Fibroblast of peridontal ligament (primary cell): ENCODE measurements around the gene CEP128.

Experiments
- DNase-seq: peaks from one replicate; pipeline ENCODE4 v3.0.0-alpha.2; 2010; ENCODE audit errors: extremely low read depth

CEP128 gene

DNA sequence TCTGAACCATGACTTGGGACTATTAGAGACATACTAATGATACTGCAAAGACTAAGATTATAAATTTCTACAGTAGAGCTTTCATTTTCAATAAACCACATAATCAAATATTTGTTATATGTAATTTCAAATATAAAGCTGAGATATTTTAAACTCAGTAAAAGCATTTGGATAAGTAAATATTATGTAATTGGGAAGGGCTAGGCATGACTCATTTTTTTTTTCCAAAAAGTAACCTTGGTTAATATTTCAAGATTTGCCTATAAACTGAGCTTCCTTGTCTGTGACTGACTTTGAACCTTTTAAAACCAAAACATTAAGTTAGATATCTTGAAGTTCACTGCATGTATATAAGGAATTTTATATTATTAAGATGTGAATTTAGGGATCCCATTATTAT is 332.5 kb downstream of the CEP128 start:
- DNase-seq: no peak

DNA sequence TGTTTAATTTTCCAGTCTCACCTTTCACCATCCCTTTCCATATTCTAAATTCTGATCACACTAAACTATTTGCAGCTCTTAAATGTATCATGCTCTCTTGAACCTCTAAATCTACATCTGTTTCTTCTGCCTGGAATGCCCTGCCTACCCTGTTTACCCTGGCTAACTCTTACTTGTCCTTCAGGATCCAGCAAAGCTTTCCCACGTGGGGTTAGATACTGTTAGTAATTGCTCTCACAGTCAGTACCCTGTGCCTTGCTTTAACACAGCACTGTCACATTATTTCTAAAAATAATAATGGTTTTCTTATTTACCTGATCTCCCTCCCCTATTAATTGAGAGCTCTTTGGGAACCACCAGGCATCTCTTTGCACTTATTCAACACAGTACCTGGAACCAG is 333.0 kb downstream of the CEP128 start:
- DNase-seq: no peak

DNA sequence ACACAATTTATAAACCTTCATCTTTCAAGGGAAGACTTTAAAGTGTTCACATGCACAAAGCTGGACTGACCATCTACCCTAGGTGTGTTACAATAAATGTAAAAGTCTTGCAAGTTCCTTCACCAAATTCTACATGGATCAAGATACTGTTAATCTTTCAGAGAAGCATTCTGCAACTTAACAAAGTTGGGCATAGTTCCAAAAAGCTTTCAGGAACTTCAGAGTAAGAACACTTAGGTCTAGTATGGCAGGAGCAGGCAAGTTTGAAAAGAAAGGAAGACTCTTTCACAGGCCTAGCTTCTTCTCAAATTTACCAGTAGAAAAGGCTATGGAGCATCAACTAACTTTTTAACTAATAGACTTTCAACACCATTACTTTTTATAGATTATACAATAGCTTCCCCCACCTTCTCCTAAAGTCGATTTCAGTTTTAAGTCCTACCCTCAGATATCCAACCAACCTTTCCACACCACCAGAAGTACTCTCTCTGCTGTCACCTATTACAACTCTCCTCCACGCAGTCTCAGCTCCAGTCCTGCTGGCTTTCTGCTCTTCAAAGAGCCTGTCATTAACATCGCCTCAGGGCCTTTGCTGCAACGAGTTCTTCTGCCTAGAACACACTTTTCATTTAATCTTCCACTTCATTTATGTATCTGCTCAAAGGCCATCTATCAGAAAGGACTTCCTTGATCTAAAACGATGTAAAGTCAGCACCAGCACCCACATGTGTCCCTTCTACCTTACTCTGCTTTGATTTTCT is 333.9 kb downstream of the CEP128 start:
- DNase-seq: no peak

DNA sequence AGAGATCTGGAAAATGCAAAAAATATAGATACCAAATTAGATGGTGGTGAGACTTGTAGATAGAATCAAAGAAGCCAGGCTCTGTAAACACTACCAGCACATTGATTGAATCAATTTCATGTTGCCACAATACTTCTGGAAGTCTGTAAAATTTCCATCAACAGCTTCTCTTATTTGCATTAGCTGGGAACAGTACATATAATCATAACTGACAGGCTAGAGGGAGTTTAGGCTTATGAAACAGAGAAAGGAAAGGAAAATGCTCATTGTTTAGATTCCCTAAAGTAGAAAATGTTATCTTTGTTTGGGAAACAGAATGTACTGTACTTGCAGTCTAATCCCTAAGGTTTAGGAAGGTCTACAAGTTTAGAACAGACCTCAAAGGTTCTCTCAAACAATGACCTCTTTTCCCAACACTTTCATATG is 335.2 kb downstream of the CEP128 start:
- no peak for DNase-seq

DNA sequence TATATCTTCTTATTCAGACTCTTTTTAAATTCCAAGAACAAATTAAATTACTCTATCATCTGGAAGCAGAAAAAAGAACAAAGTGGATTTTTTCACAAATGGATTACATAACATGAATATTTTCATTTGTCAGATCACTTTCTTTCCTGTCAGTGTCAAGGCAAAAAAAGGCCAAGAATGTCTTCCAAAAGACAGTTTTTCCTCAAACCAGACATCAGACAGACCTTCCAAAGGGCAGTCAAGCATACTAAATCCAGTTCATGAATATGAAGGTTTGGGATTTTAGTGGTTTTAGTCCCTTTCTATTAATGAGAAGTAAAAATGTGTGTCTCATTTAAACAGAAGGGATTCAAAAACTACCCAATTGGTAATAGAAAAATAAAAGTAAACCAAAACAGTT is 336.0 kb downstream of the CEP128 start:
- DNase-seq: no peak

DNA sequence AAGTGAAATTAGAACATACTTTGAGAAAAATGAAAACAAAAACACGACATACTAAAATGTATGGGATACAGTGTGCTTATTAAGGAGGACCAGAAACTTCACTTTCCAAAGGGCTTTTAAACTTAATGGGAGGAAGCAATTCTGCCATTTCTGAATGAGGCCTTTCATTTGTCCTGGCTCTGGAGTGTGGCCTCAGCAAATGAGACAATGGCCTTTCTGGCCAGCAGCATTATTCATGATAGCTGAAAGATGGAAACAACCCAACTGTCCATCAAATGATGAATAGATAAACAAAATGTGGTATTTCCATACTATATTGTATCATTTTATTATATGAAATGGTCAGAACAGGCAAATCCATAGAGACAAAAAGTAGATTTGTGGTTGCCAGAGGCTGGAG is 338.6 kb downstream of the CEP128 start:
- DNase-seq: no peak

DNA sequence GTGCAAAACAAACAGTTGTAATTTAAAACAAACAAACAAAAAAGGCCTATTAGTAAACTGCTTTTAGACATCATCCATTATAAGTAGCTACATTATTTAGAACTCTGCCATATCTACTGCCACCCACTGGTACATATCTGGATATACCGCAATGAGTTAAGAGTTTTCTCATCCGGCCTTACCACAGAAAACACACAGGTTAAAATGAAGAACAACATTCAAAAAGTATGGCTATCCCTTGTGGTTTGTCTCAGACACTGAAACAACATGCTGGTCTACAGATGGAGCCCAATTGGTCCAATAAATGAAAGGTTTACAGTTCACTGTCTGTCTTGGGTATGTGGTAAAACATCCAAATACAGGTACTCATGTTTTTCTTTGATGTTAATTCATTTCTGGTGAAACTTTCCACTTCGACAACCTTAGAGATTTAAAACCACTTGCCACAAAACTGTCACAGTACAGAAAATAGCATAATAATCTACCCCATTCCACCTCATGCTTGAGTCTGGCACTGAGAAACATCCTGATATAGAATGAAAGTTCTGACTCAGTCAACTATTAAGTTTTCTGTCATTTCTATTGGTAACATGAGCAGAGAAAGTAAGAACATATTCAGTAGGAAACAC is 354.3 kb downstream of the CEP128 start:
- DNase-seq: peak; percentile 71

DNA sequence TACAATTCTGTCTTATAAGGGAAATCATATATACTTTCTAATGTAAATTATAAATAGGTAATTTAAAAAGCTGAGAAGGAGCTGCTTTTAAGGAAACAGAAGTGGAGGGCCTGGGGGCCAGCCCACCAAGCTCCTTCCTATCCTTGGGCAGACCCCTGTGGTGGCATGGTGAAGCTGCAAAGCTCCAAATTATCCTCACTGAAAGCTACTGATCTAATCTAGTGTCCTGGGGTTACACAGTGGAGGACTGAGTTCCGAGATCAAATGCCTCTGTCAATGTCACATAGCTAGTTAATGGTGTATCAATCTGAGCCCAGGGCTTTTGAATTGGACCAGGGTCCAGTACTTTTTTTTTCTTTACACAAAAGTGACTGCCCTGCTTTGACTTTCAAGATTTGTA is 355.4 kb downstream of the CEP128 start:
- no peak for DNase-seq

DNA sequence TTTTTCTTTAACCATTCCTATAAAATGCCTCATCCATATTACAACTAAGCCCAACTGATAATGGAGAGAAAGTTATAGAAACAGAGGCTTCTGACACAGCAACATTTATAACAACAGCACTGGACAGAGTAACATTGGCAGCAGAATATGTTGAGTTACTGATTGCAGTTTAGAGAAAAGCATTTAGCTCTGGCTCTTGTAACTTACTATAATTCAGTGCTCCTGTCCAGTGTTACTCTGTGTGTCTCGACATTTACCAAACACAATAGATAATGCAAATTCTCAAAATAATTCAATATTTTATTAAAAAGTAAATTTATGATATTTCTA is 356.1 kb downstream of the CEP128 start:
- peak; percentile 24 for DNase-seq

DNA sequence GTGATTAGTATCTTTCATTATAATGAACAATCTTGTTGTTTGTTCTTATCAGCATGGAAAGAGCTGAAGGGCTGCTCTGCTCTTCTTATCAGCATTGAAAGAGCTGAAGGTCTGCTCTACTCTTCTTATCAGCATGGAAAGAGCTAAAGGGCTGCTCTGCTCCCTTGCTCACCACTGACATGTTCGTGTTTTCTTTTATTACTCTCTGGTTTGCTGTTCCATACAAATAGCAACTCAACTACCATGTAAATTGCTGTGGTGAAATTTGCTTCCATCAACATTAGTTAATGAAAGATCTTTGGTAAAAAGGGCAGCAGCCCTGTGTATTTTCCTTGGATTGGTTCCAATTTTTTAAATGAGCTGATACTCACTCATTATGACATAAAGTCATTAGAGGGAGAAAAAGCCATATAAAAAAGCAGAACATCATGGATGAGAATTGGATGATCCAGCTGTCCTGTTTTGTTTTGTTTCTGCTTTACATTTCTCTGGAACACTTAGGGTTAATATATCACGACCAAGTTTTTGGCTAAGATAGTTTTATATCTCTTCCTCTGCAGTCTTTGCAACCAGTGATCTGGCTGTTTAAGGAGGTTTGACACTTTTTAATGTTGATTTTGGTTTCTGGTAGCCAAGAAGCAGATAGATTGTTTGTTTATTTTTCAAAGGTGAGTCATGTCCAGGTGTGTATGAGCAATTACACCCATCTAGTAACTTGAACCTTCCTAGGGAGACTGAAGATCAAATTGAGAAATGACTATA is 356.6 kb downstream of the CEP128 start:
- DNase-seq: no peak

DNA sequence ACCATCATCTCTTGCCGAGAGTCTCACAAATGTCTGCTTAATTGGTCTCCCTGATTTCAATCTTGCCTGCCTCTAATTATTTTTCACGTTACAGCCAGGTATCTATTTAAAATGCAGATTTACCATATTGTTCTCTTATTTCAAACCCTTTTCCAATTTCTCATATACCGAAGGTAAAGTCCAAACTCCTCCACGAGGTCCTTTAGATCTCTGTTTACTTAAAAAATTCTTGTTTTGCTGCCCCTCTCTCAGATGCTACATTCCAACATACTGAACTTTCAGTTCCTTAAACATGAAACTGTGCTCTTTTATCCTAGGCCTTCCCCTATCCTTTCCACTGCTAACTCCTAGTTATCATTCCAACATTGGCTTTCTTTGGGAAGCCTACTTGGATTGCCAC is 363.9 kb downstream of the CEP128 start:
- no peak for DNase-seq

DNA sequence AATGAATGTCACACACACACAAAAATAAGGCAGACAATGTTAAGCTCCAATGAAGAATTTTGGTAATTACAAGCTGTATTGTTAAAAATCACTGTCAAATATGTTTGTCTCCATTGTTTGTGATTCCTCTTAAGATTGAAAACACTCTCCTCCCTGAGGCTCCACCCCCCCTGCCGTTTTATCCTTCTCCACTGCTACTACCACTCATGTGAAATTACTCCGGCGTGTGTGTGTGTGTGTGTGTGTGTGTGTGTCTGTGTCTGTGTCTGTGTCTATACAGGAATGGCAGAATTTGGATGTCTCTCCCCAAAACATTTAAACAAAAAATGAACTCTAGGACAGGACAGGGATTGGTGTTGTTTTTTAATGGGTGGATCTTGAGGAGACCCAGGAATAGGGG is 365.1 kb downstream of the CEP128 start:
- no peak for DNase-seq

DNA sequence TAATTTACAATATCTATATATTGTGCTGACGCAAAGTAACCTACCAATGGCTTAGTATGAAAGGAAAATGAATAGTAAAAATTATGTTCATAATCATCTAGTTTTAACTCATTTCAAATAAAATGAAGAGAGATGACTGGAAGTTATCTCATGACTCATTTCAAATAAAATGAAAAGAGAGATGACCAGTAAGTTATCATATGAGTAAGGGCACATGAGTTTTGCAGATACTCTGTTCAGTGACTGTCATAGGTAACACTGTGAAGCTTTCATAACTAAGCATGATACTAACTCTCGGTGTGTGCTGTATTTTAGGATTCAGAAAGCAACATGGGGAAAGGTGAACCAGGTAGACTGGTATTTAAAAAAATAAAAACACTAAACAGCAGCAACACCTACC is 365.8 kb downstream of the CEP128 start:
- DNase-seq: no peak

DNA sequence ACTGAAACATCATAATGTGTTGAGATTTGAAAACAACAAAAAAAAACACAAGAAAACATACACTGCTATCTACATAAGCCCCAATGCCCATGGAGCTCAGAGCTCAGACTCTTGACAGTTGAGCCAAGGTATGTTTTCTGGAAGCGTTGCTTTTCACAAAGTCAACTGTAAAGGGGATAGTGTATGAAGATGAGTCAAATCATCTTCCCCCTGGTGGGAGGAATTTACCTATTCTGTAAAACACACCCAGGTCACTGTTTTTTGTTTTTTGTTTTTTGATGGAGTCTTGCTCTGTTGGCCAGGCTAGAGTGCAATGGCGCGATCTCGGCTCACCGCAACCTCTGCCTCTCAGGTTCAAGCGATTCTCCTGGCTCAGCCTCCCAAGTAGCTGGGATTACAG is 368.9 kb downstream of the CEP128 start:
- no peak for DNase-seq

DNA sequence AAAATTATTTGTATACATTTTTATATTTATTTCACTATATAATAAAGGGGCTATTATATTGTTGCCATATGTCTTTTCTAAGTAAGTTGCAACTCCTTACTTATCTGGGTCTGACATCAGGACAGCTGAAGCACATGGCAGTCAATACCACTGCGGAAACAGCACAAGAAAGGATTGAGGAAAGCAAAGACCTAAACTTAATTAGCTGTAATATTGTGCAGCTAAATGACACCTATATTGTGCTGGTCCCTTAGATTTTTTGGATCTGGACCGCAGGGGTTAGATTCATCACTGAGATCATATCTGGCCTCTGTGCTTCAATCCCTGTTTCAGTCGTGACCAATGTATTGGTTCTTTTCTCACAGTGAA is 370.6 kb downstream of the CEP128 start:
- no peak for DNase-seq

DNA sequence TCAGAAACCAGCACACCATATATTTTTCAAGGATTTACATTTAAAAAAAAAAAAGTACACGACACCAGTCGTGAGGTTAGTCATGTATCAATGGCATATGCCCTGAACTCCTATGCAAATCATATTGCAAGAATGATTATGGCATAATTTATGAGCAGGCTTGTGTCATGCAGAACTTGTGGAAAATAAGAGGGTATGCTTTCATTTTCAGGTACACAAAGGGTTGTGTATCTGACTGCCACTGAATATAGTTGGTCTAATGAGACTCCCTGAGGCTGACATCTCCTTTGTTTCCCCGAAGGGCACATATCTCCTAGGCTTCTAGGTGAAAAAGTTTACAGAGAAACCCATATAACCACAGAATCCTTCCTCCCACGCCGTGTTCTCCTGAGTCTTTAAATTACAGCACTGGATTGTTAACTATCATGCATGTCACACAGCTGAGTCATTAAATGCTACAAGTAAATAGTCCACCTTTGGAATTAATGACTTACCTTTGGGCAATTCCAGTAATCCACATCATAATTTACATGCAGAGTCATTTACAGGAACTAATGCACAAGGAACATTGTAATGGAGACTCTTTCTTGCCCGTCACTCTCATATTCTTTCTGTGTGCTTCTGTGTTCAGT is 373.5 kb downstream of the CEP128 start:
- no peak for DNase-seq

DNA sequence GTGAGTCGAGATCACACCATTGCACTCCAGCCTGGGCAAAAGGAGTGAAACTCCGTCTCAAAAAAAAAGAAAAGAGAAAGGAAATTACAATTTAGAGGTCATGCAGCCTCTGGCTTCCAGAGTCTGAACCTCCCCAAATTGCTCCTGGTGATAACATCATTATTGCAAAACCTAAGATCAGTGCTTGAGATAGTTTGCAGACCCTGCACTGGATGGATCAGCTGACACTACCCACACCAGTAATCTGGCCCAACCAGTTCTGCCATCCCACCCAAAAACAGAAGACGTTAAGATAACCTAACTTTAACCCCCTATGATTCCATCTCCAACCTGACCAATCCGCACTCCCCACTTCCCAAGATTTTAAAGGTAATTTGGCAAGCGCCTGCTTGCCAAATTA is 376.5 kb downstream of the CEP128 start:
- DNase-seq: no peak

DNA sequence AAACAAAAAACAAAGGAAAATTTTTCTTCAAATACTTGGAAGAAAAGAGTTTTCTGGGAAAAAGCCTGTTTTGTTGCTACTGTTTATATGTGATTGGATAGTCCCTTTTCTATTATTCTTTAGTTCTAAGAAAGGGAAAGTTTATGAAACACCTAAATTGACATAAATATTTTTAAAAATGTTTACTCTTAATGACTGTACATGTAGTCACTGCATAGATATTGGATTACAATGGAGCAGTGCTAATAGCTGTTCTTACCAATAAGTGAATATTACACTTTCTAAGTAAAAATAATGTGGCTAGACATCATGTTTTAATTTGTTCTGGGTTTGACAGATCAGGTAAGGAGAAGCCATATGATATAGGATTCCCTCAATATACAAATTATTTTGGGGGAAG is 377.5 kb downstream of the CEP128 start:
- DNase-seq: no peak

DNA sequence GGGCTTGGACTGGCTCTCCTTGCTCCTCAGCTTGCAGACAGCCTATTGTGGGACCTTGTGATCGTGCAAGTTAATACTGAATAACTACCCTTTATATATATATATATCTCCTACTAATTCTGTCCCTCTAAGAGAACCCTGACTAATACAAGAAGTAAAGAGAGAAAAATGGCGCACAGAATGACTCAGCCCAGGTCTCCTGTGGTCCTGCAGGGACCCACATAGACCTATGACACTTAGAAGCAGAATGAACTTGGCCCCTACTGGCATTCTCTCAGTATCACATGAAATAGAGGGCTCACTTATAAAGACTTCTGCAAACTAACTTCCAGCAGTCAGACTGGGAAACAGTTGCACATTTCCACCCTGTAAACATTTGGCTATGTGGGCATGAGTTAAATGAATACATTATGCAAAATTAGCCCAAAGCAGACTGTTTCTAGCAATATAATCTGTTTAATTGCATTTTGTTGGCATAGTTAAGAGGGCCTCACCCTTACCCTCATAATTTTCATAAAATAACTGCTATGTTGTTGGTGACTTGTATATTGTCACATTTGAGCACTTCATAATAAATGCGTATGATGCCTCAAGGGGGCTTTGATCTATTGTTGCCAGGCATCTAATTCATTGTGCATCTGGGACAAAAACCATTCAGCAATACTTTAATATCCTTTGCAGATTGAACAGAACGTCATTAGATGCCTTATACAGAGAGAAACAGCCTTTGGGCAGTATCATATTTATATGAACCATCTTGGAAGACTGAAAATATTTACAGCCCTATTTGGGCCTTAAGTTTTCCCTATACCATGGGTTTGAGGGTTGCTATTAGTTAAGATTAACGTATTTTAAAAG is 380.5 kb downstream of the CEP128 start:
- DNase-seq: no peak

DNA sequence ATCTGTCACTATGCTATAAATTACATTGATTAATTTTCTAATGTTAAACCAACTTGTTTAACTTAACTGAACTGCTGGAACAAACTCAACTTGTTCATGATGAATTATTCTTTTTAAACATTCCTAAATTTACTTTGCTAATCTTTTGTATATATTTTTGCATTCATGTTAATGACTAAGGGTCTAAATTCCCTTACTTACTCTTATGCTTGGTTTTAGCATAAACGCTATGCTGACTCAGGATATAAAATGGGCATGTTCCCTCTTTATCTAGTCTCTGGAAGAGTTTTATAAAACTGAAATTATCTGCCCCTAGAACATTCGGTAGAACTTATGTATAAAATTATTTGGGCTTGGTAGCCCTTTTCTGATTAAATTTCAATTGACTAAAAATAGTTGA is 387.4 kb downstream of the CEP128 start:
- no peak for DNase-seq

DNA sequence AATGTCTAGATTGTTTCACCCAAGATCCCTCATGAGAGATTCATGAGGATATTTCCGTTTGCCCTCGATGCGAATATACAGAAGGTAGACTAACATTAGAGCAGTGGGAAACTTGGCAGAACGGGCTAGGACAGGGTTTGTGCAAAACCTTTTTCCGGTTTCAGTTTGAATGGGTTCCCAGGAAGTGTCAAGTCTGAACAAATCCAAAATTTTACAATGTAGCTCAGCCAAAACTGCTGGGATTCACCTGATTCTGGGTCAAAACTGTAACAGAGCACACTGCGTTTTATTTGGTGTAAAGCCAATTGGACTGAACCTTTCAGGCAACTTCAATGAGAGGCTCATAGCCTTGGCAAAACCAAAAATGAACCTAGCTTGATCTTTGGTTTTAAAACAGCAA is 392.4 kb downstream of the CEP128 start:
- DNase-seq: no peak
